Measurements from ENCODE around the gene C2CD4C. TPM values are rescaled to one million over a fixed set of nuclear protein-coding genes. Genes with fewer than 3 reads are reported as not detected.
A peak's percentile ranks its signal among the peaks of the same experiment; 100 is the strongest.
"Not testable (repeated sequence)": the region's sequence is repeated elsewhere in the genome, so short reads cannot be mapped to it uniquely, and the experiment has no call there.

The C2CD4C gene
- total RNA-seq, 2 experiments from 2014 or later: 0.12 to 0.19 TPM

DNA sequence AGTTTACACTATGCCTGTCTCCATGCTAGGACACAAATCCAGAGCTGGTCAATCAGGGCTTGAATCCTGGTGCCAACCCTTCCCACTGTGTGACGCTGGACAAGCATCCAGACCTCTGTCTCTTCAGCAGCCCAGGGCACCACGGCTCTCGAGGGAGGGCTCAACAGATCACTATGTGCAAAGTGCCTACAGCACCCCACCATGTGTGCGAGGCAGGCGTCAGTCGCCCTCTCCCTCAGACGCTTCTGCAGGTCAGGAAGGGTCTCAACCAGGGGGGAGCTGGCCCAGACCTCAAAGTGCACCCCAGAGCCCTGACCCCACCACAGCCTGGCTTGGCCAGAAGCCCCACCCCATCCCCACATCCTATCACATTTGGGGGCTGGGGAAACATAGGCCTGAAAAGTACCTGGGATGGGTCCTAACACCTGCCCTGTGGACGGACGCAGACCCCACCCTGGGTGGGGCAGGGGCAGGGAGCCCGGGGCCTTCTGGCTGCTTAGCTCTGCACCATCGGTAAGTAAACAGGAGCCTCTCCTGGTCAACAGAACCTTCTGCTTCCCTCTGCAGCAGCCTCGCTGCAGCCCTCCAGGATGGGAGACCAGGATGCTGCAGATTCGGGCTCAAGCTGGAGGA, 2.9 kb upstream of the C2CD4C start:
- H3K27me3 Mint-ChIP-seq: peaks cover 13% of the 10 kb centered on the region
- DNase-seq: no peak
- no peak overlapping the region for H3K27ac Mint-ChIP-seq
- no peaks in the 10 kb centered on the region for H3K9me3 Mint-ChIP-seq
- H3K4me1 Mint-ChIP-seq: peaks cover 5% of the 10 kb centered on the region
- H3K4me3 Mint-ChIP-seq: no peak overlapping the region
- no peaks in the 10 kb centered on the region for H3K36me3 Mint-ChIP-seq

DNA sequence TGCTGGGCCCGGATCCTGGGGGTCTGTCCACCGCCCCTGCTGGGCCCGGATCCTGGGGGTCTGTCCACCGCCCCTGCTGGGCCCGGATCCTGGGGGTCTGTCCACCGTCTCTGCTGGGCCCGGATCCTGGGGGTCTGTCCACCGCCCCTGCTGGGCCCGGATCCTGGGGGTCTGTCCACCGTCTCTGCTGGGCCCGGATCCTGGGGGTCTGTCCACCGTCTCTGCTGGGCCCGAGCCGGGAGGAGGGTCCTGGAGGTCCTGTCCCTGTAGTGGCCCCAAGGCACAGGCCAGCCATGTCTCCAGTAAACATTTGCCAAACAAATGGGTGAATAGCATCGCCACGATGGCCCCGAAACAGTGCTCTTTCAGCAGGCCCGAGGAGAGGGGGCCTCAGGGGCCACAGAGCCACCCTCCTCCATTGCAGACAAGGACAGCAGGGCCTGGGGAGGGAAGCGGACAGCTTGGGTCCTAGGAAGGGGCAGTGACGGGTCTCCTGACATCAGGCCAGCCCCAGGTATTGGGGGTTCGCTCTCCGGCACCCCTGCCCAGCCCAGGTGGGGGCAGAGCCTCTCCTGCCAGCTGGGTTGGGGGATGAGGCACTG, 2.3 kb upstream of the C2CD4C start:
- H3K36me3 Mint-ChIP-seq, DNase-seq, H3K27ac Mint-ChIP-seq, H3K4me3 Mint-ChIP-seq, H3K4me1 Mint-ChIP-seq, H3K9me3 Mint-ChIP-seq: not testable (repeated sequence)
- H3K27me3 Mint-ChIP-seq: peaks cover 16% of the 10 kb centered on the region

DNA sequence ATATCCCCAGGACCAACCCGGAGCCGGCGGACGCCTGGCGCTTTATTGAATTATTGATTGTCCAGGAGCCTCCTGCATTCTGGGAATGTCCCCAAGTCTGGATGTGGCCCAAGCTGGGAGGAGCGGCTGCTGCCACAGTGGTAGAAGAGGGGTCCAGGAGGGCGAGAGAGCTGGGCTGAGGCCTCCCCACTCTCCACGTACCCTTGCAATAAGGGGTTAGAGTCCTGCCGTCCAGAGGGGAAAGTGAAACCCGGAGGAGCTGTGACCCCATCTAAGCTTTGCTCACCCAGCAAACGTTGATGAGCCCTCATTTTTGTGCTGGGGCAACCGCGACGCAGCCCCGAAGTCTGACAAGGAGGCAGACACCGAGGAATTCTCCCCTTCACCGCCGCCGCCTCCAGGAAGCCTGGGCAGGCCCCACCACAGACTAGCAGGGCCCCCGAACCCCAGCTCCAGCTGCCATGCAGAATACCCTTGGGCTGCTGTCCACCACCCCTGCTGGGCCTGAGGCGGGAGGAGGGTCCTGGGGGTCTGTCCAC, 1.4 kb upstream of the C2CD4C start:
- H3K27ac Mint-ChIP-seq: no peak overlapping the region
- H3K4me3 Mint-ChIP-seq: no peak overlapping the region
- H3K4me1 Mint-ChIP-seq: peaks cover 5% of the 10 kb centered on the region
- peaks cover 20% of the 10 kb centered on the region for H3K27me3 Mint-ChIP-seq
- H3K9me3 Mint-ChIP-seq: no peaks in the 10 kb centered on the region
- no peak for DNase-seq
- no peaks in the 10 kb centered on the region for H3K36me3 Mint-ChIP-seq

DNA sequence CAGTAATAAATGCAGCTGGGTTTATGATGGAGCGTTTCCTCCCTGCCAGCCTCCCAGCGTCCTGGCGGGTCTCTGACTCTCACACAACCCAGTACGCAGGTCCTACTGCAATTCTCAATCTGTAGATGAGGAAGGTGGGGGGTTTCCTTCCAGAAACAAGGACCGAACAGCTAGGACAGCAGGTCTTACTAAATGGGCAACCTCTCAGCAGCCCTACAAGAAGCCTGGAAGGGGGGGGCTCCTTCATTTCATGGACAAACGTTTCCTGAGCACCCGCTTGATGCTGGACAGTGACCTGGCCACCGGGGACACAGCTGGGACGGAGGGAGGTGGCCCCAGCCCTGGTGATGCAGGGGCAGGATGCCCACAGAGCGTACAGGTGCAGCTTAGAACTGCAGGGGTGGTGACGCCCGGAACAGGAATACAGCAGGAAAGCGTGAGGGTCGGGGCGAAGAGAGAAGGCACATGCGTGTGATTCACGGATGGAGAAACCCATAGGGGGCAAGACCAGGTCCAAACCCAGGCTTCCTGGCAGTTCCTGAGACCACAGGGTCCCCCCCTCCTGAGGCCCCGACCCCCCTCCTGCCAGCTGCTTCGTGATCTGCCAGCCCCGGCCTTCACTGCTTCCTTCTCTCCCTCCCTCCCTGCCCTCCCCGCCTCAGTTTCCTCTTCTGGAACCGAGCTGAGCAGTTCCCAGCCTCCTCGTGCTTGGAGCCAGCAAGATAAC, 732 bp upstream of the C2CD4C start:
- Mint-ChIP-seq H3K4me1 (peaks cover 5% of the 10 kb centered on the region), H3K27me3 (peaks cover 24% of the 10 kb centered on the region), H3K27ac (no peak overlapping the region), H3K4me3 (peak overlapping the region; percentile 70), H3K36me3 (no peaks in the 10 kb centered on the region), H3K9me3 (no peaks in the 10 kb centered on the region)
- DNase-seq: no peak

DNA sequence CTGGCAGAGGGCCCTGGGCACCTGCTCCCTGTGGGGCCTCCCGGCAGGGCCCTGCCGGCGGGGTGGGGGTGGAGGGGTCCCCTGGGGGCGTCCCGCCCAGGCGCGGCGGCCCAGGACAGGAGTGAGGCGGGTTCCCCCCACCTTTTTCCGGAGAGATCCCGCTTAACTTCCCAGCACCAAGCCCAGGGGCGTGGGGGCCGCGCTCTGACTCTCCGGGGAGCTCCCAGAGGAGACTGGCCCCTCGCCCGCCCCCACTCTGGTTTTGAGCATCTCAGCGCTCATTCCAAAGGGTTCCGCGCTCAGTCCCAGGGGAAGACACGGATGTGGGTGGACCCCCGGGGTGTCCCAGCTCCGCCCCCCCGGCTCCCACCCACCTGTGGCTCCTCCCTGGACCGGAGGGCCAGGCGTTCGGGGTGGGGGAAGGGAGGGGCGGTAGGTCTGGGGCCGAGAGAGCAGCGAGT, 476 bp downstream of the C2CD4C start:
- H3K9me3 Mint-ChIP-seq: no peaks in the 10 kb centered on the region
- no peak overlapping the region for H3K27ac Mint-ChIP-seq
- H3K27me3 Mint-ChIP-seq: peaks cover 27% of the 10 kb centered on the region
- peaks cover 5% of the 10 kb centered on the region for H3K4me1 Mint-ChIP-seq
- no peak for DNase-seq
- no peak overlapping the region for H3K4me3 Mint-ChIP-seq
- H3K36me3 Mint-ChIP-seq: no peaks in the 10 kb centered on the region

DNA sequence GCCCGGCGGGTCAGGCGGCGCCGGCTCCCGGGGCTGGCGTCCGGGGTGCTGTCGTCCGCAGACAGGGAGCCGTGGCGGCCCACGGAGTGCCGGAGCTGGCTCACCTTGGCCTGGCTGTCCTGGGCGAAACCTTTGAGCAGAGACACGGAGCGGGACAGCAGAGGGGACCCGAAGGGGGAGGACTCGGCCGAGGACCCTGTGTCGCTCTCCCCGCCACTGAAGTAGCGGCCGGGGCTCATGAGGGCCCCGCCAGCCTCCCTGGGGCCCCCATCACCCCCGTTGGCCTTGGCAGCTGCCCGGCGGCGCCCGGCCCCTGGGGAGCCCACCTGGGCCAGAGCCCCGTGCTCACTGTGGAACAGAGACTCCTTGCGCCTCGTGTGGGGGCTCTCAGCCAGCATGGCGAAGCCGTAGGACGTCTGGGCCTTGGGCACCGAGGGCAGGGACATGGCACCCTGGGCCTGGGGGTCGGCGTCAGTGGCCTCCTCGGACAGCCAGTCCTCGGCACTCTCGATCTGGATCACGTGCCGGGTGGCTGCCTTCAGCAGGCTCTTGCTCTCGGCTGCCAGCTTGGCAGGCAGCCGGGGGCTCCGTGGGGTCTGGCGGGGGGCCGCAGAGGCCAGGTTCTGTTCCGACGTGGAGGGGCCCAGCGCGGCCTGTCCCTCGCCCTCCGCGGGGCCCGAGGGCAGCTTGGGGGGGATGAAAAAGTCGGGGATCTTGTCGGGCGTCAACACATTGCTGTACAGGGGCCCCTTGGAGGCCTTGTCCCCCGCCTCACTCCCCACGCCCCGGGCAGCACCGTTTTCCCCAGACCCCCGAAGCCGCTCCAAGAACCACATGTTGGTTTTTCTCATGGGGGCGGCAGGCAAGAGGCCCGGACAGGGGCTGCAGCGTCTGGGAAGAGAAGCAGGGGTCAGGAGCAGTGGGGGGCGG, 1.2 kb downstream of the C2CD4C start:
- Mint-ChIP-seq H3K4me3 (no peak overlapping the region), H3K36me3 (no peaks in the 10 kb centered on the region), H3K4me1 (peaks cover 5% of the 10 kb centered on the region), H3K27me3 (peaks cover 34% of the 10 kb centered on the region), H3K27ac (no peak overlapping the region), H3K9me3 (no peaks in the 10 kb centered on the region)
- no peak for DNase-seq

DNA sequence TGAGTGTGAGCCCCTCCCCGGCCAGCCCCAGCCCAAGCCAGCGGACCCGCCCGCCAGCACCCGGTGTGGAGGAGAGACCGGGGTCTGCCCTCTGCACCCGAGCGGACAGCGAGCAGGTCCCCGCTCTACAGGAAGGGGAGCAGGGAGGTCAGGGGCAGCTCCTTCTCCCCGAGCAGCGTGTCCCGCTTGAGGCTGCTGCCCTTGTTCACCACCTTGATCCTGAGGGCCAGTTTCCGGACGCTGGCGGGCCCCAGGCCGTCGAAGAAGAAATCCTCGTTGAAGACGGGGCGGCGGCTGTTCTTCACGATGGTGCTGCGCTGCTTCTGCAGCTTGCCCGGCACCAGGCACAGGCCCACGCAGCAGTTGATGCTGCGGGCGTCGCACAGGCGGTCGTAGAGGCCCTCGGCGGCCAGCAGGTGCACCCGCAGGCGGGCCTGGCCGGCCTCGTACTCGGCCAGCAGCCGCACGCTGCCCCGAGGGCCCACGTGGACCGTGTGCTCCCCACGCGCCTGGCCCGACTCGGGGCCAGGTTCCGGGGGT, 1.9 kb downstream of the C2CD4C start:
- H3K27me3 Mint-ChIP-seq: peaks cover 41% of the 10 kb centered on the region
- no peak overlapping the region for H3K27ac Mint-ChIP-seq
- DNase-seq: no peak
- no peaks in the 10 kb centered on the region for H3K36me3 Mint-ChIP-seq
- H3K4me3 Mint-ChIP-seq: no peak overlapping the region
- peaks cover 5% of the 10 kb centered on the region for H3K4me1 Mint-ChIP-seq
- no peaks in the 10 kb centered on the region for H3K9me3 Mint-ChIP-seq

DNA sequence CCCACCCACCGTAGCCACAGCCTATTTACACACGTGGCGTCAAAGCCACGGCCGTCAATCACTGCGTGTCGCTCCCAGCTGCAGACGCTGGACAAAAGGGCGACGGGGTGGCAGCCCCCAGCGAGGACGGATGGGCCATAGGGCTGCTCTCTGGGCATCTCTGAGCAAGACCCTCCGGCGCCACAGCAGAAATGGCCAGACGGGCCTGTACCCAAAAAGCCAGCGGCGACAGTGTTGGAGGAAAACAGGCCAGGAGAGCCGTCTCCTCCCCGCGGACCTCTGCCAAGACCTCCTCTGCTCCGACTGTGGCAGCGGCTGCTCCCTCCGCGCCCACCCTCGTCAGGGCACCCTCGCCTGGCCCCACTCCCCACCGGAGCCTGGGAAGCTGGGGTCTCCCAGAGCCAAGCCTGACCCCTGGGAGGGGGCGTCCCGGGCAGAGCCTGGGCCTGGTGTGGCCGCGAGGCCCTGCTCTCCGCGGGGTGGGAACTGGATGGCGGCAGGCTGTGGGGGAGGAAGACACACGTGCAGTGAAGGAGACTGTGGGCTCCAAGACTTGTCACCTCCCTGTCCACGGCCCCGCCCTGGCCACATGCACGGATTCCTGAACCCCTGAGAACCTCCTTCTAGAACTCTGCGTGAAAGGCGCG, 2.7 kb downstream of the C2CD4C start:
- Mint-ChIP-seq H3K27ac (no peak overlapping the region), H3K4me1 (peaks cover 5% of the 10 kb centered on the region), H3K9me3 (no peaks in the 10 kb centered on the region), H3K27me3 (peaks cover 42% of the 10 kb centered on the region), H3K36me3 (no peaks in the 10 kb centered on the region), H3K4me3 (no peak overlapping the region)
- DNase-seq: no peak

DNA sequence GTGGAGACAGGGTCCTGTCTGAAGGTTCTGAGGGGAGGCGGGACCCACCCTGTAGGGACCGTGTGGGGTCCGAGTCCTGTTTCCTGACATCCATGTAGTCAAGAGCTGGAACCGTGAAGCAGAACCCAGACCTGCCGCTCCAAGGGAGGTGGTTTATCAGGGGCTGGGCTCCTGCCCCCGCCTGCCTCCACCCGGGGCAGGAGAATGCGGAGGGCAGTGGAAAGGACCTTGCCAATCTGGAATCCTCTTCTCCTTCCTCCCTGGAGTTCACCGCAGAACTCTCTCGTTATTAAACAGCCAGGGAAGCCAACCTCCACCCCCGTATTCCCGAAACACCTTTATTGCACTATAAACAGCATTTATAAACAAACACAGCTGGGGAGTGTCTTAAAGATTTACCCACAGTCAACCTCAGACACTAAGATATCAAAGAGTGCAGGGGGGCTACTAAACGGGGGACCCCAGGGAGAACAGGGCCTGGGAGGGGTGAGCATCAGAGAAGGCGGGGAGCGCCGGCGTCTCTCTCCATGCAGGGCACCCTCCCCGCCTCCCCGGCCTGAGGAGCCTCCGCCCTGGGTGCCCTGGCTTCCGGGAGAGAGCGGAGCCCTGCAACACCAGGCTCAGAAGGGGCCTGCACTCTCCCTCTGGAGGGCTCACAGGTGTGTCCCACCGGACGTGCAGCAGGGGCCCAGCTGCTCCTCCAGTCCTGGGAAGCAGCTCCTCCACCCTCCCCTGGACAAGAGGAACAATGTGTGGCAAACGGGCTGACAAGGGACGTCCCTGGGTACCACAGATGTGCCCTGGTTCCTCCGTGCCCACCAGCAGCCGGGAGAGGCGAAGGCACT, 3.6 kb downstream of the C2CD4C start:
- peaks cover 5% of the 10 kb centered on the region for H3K4me1 Mint-ChIP-seq
- no peak for DNase-seq
- H3K9me3 Mint-ChIP-seq: no peaks in the 10 kb centered on the region
- peaks cover 46% of the 10 kb centered on the region for H3K27me3 Mint-ChIP-seq
- no peaks in the 10 kb centered on the region for H3K36me3 Mint-ChIP-seq
- H3K4me3 Mint-ChIP-seq: no peak overlapping the region
- no peak overlapping the region for H3K27ac Mint-ChIP-seq

DNA sequence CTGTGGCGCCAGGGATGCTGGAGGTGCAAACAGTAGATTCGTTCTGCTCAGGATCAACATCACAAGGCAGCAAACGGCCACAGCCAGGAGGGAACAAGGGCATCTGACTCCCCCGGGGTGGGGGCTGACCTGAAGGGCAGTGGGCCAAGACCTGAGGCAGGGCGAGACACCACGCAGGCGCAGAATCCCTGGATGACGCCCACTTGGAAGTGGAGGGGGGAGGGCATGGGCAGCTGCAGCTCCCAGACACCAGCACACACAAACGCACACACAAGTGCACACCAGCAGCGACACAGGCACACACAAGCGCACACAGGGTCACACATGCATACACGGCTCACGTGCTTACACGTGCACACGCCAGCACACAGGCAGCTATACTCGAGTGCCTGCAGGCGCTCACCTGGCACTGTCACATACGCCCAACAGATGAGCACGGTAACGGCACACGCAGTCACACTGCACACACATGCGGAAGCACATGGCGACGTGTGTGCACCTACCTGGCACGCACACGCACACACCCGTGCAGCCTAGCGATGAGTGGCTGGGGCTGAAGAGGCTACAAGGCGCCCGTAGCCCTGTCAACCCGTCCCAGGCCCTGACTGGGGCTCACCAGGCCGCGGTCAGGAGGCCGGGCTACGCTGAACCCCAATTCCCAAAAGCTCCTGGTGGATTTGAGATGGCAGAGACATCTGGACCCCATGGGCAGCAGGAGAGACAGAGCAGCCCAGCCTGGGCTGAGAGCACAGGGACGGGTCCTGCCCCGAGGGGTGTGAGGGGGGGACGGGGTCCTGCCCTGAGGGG, 5.5 kb downstream of the C2CD4C start:
- H3K36me3 Mint-ChIP-seq: no peaks in the 10 kb centered on the region
- no peaks in the 10 kb centered on the region for H3K9me3 Mint-ChIP-seq
- no peak overlapping the region for H3K27ac Mint-ChIP-seq
- no peak overlapping the region for H3K4me3 Mint-ChIP-seq
- no peak for DNase-seq
- H3K4me1 Mint-ChIP-seq: no peaks in the 10 kb centered on the region
- peaks cover 35% of the 10 kb centered on the region for H3K27me3 Mint-ChIP-seq

DNA sequence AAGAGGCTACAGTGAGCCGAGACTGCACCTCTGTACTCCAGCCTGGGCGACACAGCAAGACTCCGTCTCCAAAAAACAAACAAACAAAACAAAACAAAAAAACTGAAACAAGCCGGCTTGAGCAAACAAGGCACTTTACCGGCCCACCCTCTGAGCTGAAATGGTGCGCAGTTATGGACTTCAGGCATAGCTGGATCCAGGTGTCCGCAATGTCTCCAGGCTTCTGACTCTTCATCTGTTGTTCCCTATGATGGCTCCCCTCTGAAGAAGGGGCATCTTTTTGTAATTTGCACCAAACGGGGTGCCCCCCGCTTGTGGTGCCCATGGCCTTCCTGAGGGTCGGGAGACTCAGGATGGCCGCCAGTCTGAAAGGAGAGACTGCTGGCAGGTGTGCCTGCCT, 6.2 kb downstream of the C2CD4C start:
- H3K36me3 Mint-ChIP-seq: no peaks in the 10 kb centered on the region
- H3K27ac Mint-ChIP-seq: no peak overlapping the region
- H3K9me3 Mint-ChIP-seq: no peaks in the 10 kb centered on the region
- H3K4me3 Mint-ChIP-seq: no peak overlapping the region
- no peak for DNase-seq
- H3K4me1 Mint-ChIP-seq: no peaks in the 10 kb centered on the region
- peaks cover 35% of the 10 kb centered on the region for H3K27me3 Mint-ChIP-seq

DNA sequence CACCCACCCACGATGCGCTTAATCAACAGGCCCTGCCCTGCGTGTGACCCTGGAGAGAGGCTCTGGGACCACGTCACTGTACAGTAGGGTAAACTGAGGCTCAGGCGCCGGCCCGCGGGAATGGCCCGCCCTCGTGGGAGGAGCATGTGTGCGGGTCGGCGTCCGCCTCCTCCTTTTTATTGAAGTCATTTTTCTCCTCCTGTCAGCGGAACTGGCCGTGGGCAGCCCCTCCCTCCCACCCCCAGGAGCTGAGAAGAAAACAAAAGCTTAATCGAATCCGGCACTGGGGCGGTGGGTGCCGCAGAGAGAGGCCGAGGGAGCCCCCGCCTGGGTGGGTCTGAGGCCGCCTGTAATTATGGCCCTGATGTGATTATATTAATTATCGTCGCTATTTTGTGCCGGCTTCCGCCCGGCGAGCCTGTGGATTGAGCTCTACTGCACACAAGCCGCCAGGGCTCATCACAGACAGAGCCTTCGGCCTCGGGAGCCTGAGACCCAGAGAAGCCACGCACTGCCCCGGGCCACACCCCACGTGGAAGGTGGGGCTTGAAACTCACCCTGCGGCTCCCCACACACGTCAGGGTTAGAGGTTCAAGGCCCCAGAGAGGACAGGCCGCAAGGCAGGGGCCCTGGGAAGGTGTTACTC, 7.0 kb downstream of the C2CD4C start:
- no peak overlapping the region for H3K27ac Mint-ChIP-seq
- H3K4me1 Mint-ChIP-seq: no peaks in the 10 kb centered on the region
- no peaks in the 10 kb centered on the region for H3K9me3 Mint-ChIP-seq
- peaks cover 35% of the 10 kb centered on the region for H3K27me3 Mint-ChIP-seq
- no peak overlapping the region for H3K4me3 Mint-ChIP-seq
- no peak for DNase-seq
- H3K36me3 Mint-ChIP-seq: no peaks in the 10 kb centered on the region

All from activated naive CD8-positive, alpha-beta T cell treated with anti-CD3 and anti-CD28 coated beads for 36 hours (primary cell).